Brain microvascular endothelial cell (primary cell): ENCODE measurements around the gene POC1B.

Source experiments
- DNase-seq: peaks from one replicate; pipeline ENCODE4 v3.0.0-alpha.2; 2020
- H3K27ac ChIP-seq: fragments of 250-450 bp; sonication (Bioruptor Pico); 2 replicates; pipeline ENCODE4 v1.5.1; 2020; ENCODE audit warnings: mild to moderate bottlenecking, moderate library complexity
- H3K27me3 ChIP-seq: fragments of 250-450 bp; sonication (Bioruptor Pico); replicated peaks from 2 replicates; pipeline ENCODE4 v1.5.1; 2020; ENCODE audit warnings: mild to moderate bottlenecking
- H3K36me3 ChIP-seq: fragments of 250-450 bp; sonication (Bioruptor Pico); replicated peaks from 2 replicates; pipeline ENCODE4 v1.5.1; 2020; ENCODE audit warnings: mild to moderate bottlenecking
- H3K4me3 ChIP-seq: 2 replicates; pipeline ENCODE4 v1.5.1; 2011; ENCODE audit warnings: low read depth, mild to moderate bottlenecking, control low read depth, low read length, moderate library complexity
- in situ Hi-C: cut with HindIII; loops from 2 replicates; pipeline ENCODE4 v1.10.0; 2017; ENCODE audit warnings: low sequenced_read_pairs, low pct_ligation_motif_present
- TF ChIP-seq, protein P1 (sequence below): IDR thresholded peaks from 2 replicates; pipeline ENCODE4 v1.5.1; 2011; ENCODE audit warnings: low read depth, mild to moderate bottlenecking, moderate library complexity, low read length, control low read depth, inconsistent platforms; ENCODE audit errors: missing control alignments

POC1B gene

DNA sequence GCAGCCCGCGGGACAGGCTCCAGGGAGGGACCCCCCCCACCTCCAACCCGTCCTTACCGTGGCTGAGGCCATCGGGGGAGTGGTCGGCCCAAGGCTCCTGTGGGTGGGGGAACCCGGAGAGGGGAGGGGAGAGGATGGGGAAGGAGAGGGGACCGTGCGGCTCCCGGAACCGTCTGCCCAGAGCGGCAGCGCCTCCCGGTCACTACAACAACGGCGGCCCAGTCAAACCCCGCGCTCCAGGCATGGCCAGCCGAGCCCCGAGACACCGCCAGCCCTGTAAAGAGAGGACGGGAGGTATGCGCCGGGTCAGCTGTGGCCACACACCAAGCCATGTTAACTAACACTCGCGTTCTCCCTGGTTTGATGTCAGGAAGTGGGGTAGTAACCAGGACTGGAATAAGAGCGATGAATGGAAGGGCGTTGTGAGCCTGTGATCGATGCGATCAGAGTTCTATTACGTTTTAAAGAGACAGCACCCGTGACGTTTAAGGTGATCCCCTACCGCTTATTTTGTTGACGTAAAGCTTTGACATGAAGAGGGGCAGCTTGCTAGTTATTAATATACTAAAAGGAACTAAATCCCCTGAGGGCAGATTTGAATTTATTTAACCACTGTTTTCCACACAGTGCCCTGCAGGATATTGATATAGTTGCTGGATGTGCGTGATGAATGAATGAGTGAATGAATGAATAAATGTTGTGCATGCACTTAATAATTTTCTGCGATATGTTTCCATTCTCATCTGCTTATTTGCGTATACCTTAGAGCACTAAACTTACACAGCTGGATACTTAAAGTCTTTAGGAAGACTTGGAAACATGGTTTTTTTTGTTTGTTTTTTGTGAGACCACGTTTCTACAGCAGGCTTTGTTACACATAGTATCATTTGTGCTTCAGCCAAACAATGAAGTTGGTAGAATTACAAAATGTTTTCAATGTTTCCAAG is at the start of gene POC1B:
Gene POC1B, minus strand, starts transcription at position 224 of the 947 bp plus-strand sequence. Its CDS starts 152 bp downstream, at position 72.
- peak; percentile 84 for DNase-seq
- in situ Hi-C loops: no loop called here
- TF ChIP-seq, protein P1, sequence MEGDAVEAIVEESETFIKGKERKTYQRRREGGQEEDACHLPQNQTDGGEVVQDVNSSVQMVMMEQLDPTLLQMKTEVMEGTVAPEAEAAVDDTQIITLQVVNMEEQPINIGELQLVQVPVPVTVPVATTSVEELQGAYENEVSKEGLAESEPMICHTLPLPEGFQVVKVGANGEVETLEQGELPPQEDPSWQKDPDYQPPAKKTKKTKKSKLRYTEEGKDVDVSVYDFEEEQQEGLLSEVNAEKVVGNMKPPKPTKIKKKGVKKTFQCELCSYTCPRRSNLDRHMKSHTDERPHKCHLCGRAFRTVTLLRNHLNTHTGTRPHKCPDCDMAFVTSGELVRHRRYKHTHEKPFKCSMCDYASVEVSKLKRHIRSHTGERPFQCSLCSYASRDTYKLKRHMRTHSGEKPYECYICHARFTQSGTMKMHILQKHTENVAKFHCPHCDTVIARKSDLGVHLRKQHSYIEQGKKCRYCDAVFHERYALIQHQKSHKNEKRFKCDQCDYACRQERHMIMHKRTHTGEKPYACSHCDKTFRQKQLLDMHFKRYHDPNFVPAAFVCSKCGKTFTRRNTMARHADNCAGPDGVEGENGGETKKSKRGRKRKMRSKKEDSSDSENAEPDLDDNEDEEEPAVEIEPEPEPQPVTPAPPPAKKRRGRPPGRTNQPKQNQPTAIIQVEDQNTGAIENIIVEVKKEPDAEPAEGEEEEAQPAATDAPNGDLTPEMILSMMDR: no peak
- H3K36me3 ChIP-seq: no peaks in the 10 kb centered on the region
- peak within 1 kb of the TSS; percentile 68 for H3K27ac ChIP-seq
- H3K4me3 ChIP-seq: peak within 1 kb of the TSS; percentile 93
- H3K27me3 ChIP-seq: no peaks in the 10 kb centered on the region

DNA sequence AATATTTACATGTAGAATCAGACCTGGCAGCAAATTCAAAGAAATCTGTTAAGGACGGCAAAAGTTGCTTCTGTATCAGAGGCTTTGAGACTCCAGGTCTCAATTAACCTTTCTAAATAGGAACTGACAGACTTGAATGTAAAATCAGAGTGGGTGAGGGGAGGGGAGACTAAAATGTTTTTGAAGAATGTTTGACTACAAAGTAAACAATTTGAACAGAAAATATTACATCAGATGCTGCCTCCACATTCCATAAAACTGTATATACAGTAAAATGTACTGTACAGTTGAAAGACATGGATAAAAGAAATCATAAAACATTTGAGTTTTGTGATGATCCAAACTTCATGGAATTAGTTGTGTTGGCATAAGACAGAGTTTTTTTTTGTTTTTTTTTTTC is 49.5 kb upstream of the POC1B start:
- TF ChIP-seq, protein P1: no peak
- H3K27ac ChIP-seq: no peak overlapping the region
- H3K36me3 ChIP-seq: no peaks in the 10 kb centered on the region
- in situ Hi-C loops: no loop called here
- no peaks in the 10 kb centered on the region for H3K27me3 ChIP-seq
- DNase-seq: no peak
- H3K4me3 ChIP-seq: no peak overlapping the region

DNA sequence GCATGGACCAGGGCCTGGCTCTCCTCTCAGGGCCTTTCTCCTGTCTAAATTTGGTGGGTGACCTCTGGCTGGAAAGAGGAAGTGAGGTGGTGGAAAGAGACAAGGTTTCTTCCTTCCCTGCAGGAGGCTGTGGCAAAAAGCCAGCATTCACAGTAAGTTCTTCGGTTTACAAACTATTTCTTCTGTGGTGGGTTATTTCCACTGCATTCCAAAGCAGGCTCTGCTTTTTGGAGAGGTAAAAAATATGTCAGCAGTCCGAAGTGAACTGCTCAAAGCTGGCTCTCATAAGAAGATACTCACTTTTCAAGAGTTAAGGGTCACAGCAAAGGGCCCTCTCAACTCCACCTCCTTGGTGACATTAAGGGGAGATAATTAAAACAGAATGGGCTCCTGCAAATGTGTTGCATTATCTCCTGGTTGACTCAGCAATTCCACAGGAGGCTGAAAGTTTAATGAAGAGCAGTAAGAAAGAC is 48.9 kb upstream of the POC1B start:
- Histone ChIP-seq H3K4me3 (no peak overlapping the region), H3K27ac (no peak overlapping the region), H3K27me3 (no peaks in the 10 kb centered on the region), H3K36me3 (no peaks in the 10 kb centered on the region)
- in situ Hi-C loops: no loop called here
- TF ChIP-seq, protein P1: no peak
- DNase-seq: peak; percentile 68

DNA sequence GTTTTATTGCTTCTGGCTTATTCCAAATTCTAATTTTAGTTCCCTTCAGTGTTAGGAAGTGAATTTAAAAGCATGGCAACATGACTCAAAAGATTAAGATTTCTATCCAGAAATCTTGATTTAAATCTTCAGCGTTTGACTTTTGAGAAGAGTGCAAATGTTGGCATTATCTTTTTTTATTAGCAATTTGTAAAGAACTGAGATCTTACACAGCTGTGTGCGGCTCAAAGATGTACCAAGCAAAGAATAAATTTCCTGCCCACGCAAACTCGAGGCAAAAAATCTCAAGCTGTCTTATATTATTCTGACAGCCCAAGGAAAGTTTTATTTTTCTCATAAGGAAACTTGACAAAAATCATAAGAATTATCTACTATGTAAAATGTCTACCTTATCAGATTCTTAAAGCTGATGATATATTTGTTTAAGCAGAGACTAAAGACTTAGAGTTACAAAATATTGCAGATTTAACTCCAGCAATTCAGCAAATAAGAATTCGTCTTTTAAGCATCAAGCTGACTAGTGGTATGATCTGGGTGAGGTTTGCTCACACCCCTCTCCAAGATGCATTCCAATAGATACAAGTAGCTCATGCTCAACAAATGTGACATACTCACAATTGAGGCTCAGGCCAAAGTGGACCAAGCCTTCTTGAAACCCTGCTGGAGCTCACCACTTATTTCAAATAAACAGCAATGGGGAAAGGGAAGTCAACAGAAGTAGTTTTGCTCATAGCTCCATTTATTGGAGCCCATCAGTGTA is 47.4 kb upstream of the POC1B start:
- DNase-seq: no peak
- Histone ChIP-seq H3K27me3 (no peaks in the 10 kb centered on the region), H3K4me3 (no peak overlapping the region), H3K36me3 (no peaks in the 10 kb centered on the region), H3K27ac (no peak overlapping the region)
- in situ Hi-C loops: no loop called here
- TF ChIP-seq, protein P1: no peak

DNA sequence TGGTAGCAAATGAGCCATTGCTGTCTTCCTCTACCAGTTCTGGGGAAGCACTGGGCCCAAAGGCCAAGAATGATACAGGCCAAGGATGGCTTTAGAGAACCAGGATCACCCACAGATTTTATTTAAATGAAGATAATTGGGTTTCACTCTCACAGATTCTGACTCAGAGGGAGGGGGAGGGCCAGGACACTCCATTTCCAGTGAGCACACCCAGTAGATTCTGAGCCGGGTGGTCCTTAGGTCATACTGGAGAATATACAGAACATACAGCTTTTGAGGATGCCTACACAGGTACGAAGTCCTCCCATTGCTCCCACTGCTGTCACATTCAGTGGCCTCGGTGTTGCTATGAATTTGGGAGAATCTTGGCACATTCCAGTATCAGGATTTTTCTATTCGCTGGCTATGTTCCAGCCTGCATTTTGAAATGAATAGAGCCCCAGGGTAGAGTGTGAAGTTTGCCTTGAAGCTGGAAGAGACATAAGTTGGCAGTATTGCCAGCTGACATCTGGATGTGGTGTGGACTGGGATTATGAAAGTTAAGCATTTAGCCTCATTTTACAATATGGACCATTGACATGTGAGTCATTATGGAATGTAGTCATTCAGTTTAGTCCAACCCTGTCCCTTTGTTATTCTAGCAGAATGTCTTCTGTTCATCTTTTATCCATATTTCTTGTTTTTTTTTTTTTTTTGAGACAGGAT is 45.8 kb upstream of the POC1B start:
- in situ Hi-C loops: no loop called here
- Histone ChIP-seq H3K4me3 (no peak overlapping the region), H3K36me3 (no peaks in the 10 kb centered on the region), H3K27ac (no peak overlapping the region), H3K27me3 (no peaks in the 10 kb centered on the region)
- TF ChIP-seq, protein P1: no peak
- no peak for DNase-seq
